ENCODE data around the gene IL17RA. TPM values are rescaled to one million over a fixed set of nuclear protein-coding genes. Genes with fewer than 3 reads are reported as not detected.

Gene IL17RA
- total RNA-seq, 1 donor from 2014 or later: 78.3 TPM

DNA sequence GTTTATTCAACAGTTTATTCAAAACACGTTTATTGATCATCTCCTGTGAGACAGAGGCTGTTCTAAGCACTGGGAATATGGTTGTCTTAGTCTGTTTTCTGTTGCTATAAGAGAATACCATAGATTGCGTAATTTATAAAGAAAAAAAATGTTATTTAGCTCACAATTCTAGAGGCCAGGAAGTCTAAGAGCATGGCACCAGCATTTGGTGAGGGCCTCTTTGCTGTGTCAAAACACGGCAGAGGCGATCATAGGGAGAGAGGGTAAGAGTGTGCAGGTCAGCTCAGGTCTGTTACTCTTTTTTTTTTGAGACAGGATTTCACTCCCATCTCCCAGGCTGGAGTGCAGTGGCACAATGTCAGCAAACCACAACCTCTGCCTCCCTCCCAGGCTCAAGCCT is 5.2 kb upstream of the IL17RA start:
- intact Hi-C loops (cut with micrococcal nuclease): loop anchor here (5.0 kb wide), 1 partner anchor 703 kb away; no protein-coding TSS in a partner anchor

DNA sequence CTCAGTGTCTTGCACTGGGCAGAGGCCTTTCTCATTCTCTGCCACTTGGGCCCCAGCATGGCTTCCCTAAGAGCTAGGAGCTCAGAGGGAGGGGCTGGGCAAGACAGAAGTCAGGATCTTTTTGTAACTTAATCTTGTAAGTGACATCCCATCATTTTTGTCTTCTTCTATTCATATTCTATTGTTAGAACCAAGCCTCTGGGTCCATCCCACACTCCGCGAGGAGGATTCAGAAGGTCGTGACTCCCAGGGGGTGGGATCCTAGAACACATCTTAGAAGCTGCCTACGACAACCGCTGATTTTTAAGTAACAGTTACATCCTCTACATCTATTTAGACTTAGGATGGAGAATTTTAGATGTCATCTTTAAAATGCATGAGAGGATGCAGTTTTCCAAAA is 1.5 kb upstream of the IL17RA start:
- intact Hi-C loops (cut with micrococcal nuclease): loop anchor here (5.0 kb wide), 1 partner anchor 1069 kb away; the partner anchor contains the start of gene USP18

DNA sequence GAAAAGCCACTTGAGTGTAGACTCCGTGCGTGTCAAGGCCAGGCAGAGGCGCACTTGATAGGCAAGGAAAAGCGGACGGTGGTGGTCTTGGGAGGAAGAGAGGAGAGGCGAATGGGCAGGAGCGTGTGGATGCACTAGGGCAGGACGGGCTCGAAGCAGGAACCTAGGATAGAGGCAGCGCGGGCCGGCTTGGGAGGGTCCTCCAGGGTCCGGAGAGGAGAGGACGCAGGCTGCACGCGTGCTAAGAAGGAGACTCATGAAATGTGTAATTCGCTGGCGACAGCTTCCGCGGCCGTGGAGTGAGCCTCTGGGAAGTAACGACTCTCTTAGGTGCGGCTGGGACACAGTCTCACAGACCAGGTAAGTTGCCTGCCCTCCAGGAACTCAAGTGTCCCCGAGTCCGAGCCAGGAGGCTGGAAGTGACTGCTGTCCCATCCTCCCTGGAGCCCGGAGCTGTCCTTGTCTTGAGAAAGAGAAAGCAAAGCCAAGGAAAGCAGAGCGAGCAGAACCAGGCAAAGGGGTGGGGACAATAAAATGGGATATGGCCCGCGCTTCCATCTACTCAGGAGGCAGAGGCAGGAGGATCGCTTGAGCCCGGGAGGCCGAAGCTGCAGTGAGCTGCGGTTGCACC is 874 bp upstream of the IL17RA start:
- intact Hi-C loops (cut with micrococcal nuclease): loop anchor here (1.0 to 5.0 kb wide), 9 partner anchors 9 to 1068 kb away; partner anchors contain the start of genes PEX26 and USP18

DNA sequence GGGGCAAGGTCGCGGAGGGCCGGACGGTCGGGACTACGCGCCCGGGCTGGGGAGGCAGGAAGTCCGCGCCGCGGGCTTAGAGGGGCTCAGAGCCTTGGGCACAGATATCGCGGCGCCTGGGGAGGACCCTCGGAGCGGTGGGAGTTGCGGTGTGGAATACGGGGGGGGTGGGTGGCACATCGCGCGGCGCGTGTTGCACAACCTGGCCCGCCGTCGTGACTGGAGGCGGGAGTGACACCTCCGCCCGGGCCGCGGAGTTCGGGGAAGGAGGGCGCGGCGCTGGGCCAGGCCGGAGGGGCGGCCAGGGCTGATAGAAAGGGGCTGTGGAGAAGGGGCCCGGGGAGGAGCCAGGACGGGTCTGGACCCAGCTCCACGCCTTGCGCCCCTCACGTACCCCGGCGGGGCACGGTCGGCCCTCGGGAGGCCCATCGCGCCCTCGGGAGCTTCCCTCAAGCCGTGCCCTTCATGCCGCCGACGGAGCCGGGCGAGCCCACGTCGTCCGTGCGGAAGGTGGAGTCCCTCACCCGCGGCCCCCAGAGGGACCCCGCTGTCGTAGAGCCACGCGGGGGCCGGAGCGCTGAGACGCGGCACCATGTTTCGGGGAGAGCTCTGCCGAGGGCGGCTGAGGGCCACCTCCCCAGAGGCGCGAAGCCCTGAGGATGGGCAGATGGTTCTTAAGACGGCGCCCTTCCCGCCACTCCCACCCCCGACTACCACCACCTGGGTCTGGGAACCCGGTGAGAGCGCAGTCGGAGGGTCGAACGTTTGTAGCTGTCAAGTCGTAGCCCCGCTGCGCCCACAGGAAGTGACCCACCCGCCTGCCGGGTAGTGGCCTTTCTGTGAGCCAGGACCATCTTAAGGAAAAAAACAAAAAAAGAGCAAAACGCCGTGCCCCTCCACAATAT is 729 bp downstream of the IL17RA start:
- intact Hi-C loops (cut with micrococcal nuclease): loop anchor here (1.0 to 5.0 kb wide), 7 partner anchors 13 to 682 kb away; partner anchors contain the start of genes BCL2L13 and CECR2

DNA sequence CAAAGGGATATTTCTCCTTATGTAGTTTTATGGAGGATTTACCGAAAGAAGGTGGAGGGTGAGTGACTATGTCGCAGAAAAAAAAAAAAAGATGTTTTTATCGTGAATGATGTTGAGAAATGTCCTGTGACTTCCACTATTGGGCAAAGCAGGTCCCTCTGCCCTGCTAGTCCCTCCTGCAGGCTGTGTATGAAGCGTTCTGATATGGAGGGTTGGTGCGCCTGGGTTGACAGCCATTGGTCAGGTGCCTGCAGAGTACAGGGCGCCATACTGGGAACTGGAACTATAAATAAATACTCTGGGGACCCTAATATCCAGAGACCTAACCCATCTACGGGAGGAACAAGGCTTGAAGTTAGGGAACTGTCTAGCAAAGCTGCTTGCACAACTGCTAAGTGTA is 1.5 kb downstream of the IL17RA start:
- intact Hi-C loops (cut with micrococcal nuclease): loop anchor here (1.0 to 5.0 kb wide), 4 partner anchors 135 to 681 kb away; partner anchors contain the start of genes BCL2L13 and CECR2

DNA sequence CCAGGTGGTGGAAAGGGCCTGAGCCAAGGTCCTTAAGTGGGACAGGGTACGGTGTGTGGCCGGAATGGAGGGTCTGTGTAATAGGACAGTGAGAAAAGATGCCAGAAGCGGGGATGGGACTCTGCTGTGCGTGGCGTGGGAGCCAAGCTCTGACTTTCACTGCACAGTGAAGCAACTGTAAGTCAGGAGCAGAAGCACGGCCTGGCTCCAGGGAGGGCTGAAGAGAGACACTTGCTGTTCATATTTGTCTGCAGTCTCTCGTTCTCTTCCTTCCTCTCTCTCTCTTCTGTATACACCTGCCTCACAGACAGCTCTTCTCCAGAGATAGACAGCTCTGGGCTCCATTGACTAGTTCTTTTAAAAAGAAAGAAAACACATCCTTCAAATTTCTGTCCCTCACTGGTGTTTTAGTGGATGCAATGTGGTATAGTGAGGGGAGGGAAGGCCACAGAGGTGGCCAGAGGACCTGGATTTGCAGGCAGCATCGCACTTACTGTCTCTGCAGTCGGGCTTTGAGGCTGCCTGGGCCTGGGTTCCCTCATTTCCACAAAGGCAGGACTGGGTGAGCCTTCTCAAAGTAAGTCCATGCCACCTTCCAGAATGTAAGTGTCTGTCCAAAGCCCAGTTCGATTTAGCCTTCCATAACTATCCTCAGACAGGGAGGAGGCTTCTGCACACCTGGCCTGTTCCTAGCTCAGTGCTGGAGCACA is 2.1 kb downstream of the IL17RA start:
- intact Hi-C loops (cut with micrococcal nuclease): loop anchor here (1.0 to 5.0 kb wide), 6 partner anchors 72 to 680 kb away; partner anchors contain the start of genes BCL2L13, CECR2 and HDHD5

DNA sequence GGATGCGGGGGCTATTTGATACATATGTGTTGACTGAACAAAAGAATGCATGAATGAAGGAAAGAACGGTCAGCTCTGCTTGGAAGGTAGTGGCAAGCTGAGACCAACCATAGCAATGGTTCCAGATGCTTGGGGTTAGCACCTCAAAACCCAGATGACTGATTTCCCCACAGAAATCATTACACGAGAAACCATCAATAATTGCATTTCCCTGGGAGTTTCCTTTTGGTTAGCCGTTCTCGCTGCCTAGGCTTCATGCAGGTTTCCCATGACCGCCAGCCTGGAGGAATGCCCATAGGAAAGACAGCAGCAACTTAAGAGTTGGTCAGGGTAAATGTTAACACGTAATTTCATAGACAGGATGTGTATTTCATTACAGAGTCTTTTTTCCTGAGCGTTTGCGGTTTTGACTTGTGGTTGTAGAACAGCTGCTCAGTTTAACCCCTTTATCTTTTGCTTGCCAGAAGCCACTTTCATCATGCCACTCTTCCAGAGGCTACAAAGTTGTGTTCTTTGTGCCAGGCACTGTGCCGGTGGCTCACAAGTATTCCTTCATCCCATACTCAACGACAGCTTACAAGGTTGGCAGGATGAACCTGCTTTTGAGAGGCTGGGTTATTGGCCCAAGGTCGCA is 2.8 kb downstream of the IL17RA start:
- intact Hi-C loops (cut with micrococcal nuclease): loop anchor here (1.0 to 5.0 kb wide), 5 partner anchors 72 to 680 kb away; partner anchors contain the start of genes BCL2L13 and HDHD5

DNA sequence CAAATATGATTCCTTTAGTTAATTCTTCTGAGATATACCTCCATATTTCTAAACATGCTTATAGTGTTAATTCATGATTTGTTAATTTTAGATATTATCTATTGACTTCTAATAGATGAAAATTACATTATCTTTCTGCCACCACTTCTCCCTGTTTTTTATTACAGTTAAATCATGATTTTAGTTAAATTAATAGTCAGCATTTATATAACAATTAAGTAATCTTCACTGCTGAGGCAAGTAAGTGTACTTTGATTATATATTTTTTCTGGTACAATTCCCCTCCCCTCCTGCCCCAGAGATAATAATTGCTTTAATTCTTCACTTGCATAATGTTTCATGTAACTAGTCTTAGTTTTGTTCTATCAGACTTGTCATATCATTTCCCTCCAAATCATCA is 5.8 kb downstream of the IL17RA start:
- intact Hi-C loops (cut with micrococcal nuclease): no loop called here

DNA sequence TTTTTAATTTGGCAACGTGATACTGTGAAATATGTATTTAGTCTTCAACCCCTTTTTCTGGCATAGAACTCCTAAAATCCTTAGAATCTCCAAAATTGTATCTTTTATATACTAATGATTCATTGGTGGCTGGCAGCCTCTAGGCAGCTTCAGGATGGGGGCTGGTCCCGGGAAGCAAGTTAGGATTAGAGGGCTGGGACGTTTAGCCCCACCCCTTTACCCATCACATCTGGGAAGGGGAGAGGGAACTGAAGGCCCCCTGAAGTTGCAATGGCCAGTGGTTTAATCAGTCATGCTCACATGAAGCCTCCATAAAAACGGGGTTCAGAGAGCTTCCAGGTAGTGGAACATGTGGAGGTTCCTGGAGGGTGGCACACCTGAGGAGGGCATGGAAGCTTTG is 7.1 kb downstream of the IL17RA start:
- intact Hi-C loops (cut with micrococcal nuclease): no loop called here

DNA sequence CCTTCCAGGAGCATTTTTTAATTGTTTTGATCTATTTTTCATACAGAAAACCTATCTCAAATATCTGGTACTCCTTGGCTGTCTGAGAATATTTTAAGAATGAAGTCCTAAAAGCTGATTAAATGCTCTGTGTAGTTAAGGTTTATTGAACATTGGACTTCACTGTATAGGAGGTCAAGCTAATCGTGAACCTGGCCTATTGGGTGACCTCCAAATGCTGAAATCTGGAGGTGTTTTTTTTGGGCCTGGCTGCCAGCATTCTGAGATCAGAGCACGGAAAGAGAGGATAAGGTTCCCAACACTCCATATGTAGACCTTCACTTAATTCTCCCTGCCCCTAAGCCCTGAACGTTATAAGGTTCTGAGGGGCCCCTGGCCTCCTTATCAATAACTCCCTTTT is 8.3 kb downstream of the IL17RA start:
- intact Hi-C loops (cut with micrococcal nuclease): no loop called here

DNA sequence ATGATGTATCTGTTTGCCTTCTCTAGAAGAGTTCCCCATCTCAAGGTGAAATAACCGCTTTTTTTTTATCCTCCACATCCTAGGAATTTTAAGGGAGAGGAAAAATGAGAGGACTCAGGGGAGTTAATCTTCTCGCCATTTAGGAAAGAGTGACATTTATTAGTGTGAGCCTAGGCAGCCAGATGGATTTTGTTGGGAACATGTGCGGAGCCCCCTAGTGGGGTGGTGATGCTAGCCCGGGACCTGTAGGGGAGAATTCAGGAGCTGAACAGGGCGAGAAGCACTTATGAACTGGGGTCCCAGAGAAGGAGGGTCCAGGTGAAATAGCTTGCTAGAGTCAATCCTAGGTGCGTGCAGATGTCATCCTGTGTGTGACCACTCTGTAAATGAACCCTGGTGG is 10.7 kb downstream of the IL17RA start:
- intact Hi-C loops (cut with micrococcal nuclease): no loop called here

DNA sequence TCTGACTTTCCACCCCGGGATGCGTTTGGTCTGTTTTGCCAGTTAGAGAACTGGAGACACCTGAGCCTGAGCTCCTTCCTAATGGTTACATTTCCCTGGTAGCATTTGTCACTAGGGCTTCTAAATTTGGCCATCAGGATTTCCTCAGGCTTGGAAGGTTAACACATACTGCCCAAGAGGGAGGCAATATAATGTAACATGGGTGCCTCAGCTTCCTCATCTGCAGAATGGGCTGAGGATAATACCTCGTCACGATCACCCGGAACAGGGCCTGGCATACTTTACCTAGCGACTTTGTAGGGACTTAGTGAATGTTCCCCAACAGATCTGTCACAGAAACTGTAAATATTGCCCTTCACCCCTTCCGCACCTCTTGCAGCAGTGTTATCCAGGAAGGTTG is 11.3 kb downstream of the IL17RA start:
- intact Hi-C loops (cut with micrococcal nuclease): no loop called here

DNA sequence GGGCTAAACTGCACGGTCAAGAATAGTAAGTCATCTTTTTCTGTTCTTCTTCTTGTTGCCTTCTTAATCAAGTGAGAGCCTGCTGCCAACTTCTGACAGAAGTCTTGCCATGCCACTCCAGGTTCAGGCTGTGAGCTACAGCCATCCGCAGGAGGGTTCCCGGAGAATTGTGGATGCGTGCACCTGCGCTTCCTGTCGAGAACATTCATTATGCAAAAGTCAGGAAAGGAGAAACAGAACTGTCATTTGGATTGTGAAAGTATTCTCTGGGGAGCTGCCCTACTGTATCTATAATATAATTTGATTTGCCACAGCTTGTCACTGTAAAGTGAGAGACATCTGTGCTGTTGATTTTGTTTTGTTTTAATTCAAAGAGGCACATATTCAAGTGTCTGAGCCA is 12.3 kb downstream of the IL17RA start:
- intact Hi-C loops (cut with micrococcal nuclease): no loop called here

DNA sequence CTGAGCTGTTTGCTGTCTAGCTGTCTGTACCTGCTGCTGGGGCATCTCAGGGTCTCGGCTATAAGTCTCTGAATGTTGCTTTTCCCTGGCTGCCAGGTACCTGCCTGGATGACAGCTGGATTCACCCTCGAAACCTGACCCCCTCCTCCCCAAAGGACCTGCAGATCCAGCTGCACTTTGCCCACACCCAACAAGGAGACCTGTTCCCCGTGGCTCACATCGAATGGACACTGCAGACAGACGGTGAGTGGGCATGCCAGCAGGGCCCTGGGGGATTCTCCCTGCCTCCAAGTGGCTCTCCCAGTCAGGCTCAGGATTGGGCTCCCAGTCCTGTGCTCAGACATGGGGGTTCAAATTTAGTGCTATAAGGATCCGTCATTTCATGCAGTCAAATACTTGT is 12.9 kb downstream of the IL17RA start:
- intact Hi-C loops (cut with micrococcal nuclease): loop anchor here (1.0 to 2.0 kb wide), 4 partner anchors 9 to 22 kb away; partner anchors contain the start of gene IL17RA

DNA sequence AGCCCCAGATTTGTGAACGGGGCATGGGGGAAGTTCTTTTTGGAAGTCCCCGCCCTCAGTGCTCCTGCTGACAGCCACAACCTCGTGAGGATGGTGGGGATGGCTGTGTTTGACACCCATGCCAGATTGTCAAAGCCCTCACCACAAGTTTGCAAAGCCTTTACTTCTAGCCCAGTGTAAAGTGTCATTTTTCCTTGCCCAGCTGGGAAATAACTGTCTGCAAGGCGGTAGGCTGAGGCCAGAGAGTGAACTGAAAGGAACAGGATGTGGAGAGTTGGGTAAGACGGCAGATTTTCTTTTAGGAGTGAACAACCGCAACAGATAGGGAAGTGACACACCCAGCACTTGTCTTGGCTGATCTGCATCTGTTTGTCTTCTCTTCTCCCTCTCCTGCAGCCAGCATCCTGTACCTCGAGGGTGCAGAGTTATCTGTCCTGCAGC is 13.6 kb downstream of the IL17RA start:
- intact Hi-C loops (cut with micrococcal nuclease): loop anchor here (1.0 to 2.0 kb wide), 4 partner anchors 8 to 23 kb away; partner anchors contain the start of gene IL17RA

DNA sequence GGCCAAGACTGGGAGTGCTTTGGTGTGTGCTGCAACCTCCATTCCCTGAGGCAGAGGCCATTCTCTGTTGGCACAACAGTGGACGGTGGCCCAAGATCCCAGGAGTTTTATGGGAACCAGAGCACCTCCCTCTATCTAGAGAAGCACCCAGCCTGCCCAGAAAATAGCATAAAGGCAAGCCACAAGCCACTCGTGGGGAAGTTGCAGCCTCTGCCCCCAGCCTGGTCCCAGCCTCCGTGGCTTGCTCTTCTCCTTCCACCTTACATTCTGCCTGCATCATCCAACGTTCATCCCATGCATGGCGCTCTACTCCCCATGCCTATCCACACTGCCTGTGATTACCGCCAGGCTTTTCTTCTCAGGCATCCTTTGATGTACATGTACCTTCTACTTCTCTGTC is 15.8 kb downstream of the IL17RA start:
- intact Hi-C loops (cut with micrococcal nuclease): no loop called here

DNA sequence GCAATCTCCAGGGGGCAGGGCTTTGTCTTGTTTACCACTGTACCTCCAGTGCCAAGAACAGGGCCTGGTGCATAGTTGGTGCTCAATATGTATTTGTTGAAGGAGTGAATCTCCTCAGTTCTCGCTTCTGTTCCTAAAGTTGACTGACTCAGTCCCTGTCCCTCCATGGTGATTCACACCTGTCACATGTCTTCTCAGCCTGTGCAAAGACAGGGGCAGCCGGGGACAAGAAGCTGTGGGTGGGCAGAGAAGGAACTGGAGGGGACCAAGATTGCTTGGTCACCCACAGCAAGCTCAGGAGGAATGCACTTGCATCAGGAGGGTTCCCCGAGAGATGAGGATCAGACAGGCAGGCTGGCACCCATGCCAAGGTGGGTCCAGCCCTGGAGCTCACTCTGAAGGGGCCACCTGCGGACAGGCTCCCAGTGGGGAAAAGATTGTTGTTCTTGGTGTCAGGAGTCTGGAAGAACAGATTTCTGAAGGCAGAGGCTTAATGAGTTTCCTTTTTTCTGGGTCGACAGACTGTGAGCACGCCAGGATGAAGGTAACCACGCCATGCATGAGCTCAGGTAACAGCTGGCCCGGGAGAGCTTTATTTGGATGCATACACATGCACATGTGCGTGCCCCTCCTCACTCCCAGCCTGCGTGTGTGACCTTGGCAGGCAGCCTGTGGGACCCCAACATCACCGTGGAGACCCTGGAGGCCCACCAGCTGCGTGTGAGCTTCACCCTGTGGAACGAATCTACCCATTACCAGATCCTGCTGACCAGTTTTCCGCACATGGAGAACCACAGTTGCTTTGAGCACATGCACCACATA is 16.9 kb downstream of the IL17RA start:
- intact Hi-C loops (cut with micrococcal nuclease): no loop called here

DNA sequence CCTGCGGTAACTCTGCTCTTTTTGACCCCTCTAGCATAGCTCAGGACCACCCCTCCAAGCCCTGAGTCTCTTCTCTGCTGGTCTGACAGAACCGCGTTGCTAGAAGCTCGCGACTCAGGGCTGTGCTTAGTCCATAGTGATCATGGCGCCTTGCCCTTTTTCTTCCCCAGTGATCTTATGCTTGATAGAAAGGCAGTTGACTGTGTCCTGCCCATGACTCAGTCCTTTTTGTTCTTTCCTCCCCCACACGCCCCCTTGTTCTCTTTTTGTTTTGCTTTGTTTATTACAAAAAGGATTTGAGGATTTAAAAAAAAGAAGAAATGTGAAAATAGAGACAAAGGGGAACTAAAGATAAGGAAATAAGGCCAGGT is 17.5 kb downstream of the IL17RA start:
- intact Hi-C loops (cut with micrococcal nuclease): no loop called here

DNA sequence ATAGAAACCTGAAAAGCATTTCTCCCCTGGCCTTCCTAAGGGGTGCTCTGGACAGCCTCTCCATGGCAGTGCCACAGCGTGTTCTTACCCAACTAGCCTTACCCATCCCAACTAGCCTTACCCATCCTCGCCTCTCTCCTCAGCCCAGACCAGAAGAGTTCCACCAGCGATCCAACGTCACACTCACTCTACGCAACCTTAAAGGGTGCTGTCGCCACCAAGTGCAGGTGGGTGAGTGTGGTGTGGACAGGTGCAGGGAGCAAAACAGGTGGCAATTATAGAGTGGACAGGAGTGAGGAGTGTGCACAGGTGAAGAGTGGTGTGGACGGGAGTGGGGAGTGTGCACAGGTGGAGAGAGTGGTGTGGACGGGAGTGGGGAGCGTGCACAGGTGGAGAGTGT is 18.6 kb downstream of the IL17RA start:
- intact Hi-C loops (cut with micrococcal nuclease): no loop called here

DNA sequence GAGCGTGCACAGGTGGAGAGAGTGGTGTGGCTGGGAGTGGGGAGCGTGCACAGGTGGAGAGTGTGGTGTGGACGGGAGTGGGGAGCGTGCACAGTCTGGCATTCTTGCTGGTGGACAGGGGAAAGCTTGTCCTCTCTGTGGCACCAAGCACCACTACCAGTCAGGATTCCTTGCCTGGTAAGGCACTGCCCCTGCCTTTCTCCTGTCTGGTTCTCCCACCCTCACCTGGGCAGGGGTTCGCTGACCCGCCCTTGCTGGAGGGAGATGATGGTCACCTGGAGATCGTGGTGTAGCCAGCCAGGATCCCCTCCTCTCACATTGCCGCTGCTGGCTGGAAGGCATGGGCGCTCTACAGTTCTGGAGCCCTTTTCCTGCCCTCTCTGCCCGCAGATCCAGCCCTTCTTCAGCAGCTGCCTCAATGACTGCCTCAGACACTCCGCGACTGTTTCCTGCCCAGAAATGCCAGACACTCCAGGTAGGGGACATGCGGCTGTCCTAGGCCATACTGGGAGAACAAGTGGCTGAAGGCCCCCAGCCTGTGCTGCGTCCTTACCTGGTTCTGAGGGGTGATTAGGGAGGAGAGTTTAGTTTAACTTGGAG is 19.6 kb downstream of the IL17RA start:
- intact Hi-C loops (cut with micrococcal nuclease): no loop called here

Measured in T-helper 1 cell treated with Interleukin-12 subunit alpha and Interleukin-12 subunit beta and Interleukin-4 antibody, amounts not matched to agents 30 ng/mL and 1 ng/mL, for 36 hours (primary cell).